HepG2 (cell line): ENCODE measurements around the gene JPH4. TPM values are rescaled to one million over a fixed set of nuclear protein-coding genes. Genes with fewer than 3 reads are reported as not detected.
A peak's percentile ranks its signal among the peaks of the same experiment; 100 is the strongest.

ENCODE experiments used
- HNF4A ChIP-seq: sonication (generic); formaldehyde crosslinking; IDR thresholded peaks from 2 replicates; pipeline ENCODE4 v1.4.0; 2020; ENCODE audit warnings: missing genetic modification reagents
- NAIF1 ChIP-seq: sonication (generic); formaldehyde crosslinking; IDR thresholded peaks from 2 replicates; pipeline ENCODE4 v1.5.0; 2020; ENCODE audit warnings: mild to moderate bottlenecking, missing genetic modification reagents, borderline replicate concordance
- NR2F1 ChIP-seq, 2 experiments: fragments of 450-650 bp in 1 of 2; formaldehyde crosslinking in 1 of 2; IDR thresholded peaks; 2 replicates each; pipeline versions ENCODE4 v1.5.0 to v1.6.1; 2016 to 2020; ENCODE audit warnings: mild to moderate bottlenecking in 1 of 2, missing compliant biosample characterization in 1 of 2, missing genetic modification reagents in 1 of 2, moderate library complexity in 1 of 2
- PLSCR1 ChIP-seq: sonication (generic); formaldehyde crosslinking; IDR thresholded peaks from 2 replicates; pipeline ENCODE4 v1.5.0; 2020; ENCODE audit warnings: missing genetic modification reagents, mild to moderate bottlenecking, borderline replicate concordance
- PRPF4 ChIP-seq: fragments of 200-400 bp; formaldehyde crosslinking; IDR thresholded peaks from 2 replicates; pipeline ENCODE4 v1.6.1; 2016; ENCODE audit warnings: low read length, low read depth; ENCODE audit not compliant: poor library complexity, severe bottlenecking
- RXRB ChIP-seq: IDR thresholded peaks from 2 replicates; pipeline ENCODE4 v1.6.1; 2016; ENCODE audit warnings: borderline replicate concordance, missing genetic modification reagents, missing compliant biosample characterization
- SAP130 ChIP-seq: IDR thresholded peaks from 2 replicates; pipeline ENCODE4 v1.6.1; 2016; ENCODE audit warnings: low read depth
- ZBTB20 ChIP-seq: sonication (generic); formaldehyde crosslinking; IDR thresholded peaks from 2 replicates; pipeline ENCODE4 v1.8.1; 2023; ENCODE audit warnings: missing genetic modification reagents, low read depth, mild to moderate bottlenecking, borderline replicate concordance
- ZNF143 ChIP-seq: sonication (generic); formaldehyde crosslinking; IDR thresholded peaks from 2 replicates; pipeline ENCODE4 v1.4.0; 2020; ENCODE audit warnings: missing genetic modification reagents
- ZNF280D ChIP-seq: sonication (generic); formaldehyde crosslinking; IDR thresholded peaks from 2 replicates; pipeline ENCODE4 v1.5.1; 2020; ENCODE audit warnings: mild to moderate bottlenecking, missing genetic modification reagents
- polyA plus RNA-seq, 8 experiments: library from polyadenylated mRNA; depleted of rRNA in 3 of 8; stranded (reverse) in 7 of 8; unstranded in 1 of 8; fragments of >200 nt; fragmentation: Illumina TruSeq in 4 of 8; extraction: Trizol in 4 of 8; gene quantifications; 2 replicates each; pipeline versions ENCODE4 v1.2.1 to v1.2.3, GENCODE V29; 2011 to 2016; ENCODE audit warnings: low read depth in 4 of 8, missing spikeins in 1 of 8, mixed read lengths in 1 of 8; ENCODE audit not compliant: insufficient read depth in 1 of 8
- total RNA-seq, 5 experiments: library from RNA; depleted of rRNA; stranded (reverse); fragments of >200 nt; fragmentation: Illumina TruSeq; extraction: Trizol; gene quantifications; 2 replicates each; pipeline ENCODE4 v1.2.3, GENCODE V29; 2016; ENCODE audit warnings: low read depth in 1 of 5
- TF ChIP-seq, protein P1 (sequence below): sonication (generic); formaldehyde crosslinking; IDR thresholded peaks from 2 replicates; pipeline ENCODE4 v1.4.0; 2020; ENCODE audit warnings: missing genetic modification reagents, borderline replicate concordance
- TF ChIP-seq, protein P2 (sequence below): IDR thresholded peaks from 2 replicates; pipeline ENCODE4 v1.4.0; 2020; ENCODE audit warnings: mild to moderate bottlenecking, missing genetic modification reagents

JPH4 gene
- total and polyA plus RNA-seq, 2 of the 13 experiments (the other 11 are each of a cell fraction or from before 2014, with no cell fraction given) = 0.08 to 0.22 TPM

GRCh38 chr14:23617539-23617938, 38.9 kb upstream of the JPH4 start (continued):
- no peak for TF ChIP-seq PLSCR1 (CRISPR knock-in tag)
- TF ChIP-seq, protein P1, sequence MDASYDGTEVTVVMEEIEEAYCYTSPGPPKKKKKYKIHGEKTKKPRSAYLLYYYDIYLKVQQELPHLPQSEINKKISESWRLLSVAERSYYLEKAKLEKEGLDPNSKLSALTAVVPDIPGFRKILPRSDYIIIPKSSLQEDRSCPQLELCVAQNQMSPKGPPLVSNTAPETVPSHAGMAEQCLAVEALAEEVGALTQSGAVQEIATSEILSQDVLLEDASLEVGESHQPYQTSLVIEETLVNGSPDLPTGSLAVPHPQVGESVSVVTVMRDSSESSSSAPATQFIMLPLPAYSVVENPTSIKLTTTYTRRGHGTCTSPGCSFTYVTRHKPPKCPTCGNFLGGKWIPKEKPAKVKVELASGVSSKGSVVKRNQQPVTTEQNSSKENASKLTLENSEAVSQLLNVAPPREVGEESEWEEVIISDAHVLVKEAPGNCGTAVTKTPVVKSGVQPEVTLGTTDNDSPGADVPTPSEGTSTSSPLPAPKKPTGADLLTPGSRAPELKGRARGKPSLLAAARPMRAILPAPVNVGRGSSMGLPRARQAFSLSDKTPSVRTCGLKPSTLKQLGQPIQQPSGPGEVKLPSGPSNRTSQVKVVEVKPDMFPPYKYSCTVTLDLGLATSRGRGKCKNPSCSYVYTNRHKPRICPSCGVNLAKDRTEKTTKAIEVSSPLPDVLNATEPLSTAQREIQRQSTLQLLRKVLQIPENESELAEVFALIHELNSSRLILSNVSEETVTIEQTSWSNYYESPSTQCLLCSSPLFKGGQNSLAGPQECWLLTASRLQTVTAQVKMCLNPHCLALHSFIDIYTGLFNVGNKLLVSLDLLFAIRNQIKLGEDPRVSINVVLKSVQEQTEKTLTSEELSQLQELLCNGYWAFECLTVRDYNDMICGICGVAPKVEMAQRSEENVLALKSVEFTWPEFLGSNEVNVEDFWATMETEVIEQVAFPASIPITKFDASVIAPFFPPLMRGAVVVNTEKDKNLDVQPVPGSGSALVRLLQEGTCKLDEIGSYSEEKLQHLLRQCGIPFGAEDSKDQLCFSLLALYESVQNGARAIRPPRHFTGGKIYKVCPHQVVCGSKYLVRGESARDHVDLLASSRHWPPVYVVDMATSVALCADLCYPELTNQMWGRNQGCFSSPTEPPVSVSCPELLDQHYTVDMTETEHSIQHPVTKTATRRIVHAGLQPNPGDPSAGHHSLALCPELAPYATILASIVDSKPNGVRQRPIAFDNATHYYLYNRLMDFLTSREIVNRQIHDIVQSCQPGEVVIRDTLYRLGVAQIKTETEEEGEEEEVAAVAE (CRISPR knock-in tag) = 0 out of 2 replicates have a peak, but pooled peaks have one; percentile 61
- 0 out of 2 replicates have a peak, but pooled peaks have one; percentile 54 for TF ChIP-seq ZNF280D (CRISPR knock-in tag)
- 0 out of 4 replicates have a peak, but pooled peaks of 1 of the 2 experiments have one; percentile 15 for TF ChIP-seq NR2F1 (CRISPR knock-in tag; IDR thresholded peaks at IDR 0.05)
- no peak for TF ChIP-seq ZNF143
- TF ChIP-seq NAIF1 = no peak
- TF ChIP-seq SAP130 = peak; percentile 28; the same call in 1 of the 2 replicates
- TF ChIP-seq RXRB (CRISPR knock-in tag) = 0 out of 2 replicates have a peak, but pooled peaks have one; percentile 7
- 0 out of 2 replicates have a peak, but pooled peaks have one; percentile 7 for TF ChIP-seq HNF4A (CRISPR knock-in tag)
- 0 out of 2 replicates have a peak, but pooled peaks have one; percentile 23 for TF ChIP-seq ZBTB20 (CRISPR knock-in tag)
- TF ChIP-seq PRPF4 = no peak
- TF ChIP-seq, protein P2, sequence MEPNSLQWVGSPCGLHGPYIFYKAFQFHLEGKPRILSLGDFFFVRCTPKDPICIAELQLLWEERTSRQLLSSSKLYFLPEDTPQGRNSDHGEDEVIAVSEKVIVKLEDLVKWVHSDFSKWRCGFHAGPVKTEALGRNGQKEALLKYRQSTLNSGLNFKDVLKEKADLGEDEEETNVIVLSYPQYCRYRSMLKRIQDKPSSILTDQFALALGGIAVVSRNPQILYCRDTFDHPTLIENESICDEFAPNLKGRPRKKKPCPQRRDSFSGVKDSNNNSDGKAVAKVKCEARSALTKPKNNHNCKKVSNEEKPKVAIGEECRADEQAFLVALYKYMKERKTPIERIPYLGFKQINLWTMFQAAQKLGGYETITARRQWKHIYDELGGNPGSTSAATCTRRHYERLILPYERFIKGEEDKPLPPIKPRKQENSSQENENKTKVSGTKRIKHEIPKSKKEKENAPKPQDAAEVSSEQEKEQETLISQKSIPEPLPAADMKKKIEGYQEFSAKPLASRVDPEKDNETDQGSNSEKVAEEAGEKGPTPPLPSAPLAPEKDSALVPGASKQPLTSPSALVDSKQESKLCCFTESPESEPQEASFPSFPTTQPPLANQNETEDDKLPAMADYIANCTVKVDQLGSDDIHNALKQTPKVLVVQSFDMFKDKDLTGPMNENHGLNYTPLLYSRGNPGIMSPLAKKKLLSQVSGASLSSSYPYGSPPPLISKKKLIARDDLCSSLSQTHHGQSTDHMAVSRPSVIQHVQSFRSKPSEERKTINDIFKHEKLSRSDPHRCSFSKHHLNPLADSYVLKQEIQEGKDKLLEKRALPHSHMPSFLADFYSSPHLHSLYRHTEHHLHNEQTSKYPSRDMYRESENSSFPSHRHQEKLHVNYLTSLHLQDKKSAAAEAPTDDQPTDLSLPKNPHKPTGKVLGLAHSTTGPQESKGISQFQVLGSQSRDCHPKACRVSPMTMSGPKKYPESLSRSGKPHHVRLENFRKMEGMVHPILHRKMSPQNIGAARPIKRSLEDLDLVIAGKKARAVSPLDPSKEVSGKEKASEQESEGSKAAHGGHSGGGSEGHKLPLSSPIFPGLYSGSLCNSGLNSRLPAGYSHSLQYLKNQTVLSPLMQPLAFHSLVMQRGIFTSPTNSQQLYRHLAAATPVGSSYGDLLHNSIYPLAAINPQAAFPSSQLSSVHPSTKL (CRISPR knock-in tag) = peak; percentile 75
